ENCODE results near the gene SAC3D1. TPM values are rescaled to one million over a fixed set of nuclear protein-coding genes. Genes with fewer than 3 reads are reported as not detected.

Gene SAC3D1
- total and polyA plus RNA-seq, 2 of the 4 experiments (the other 2 are of a cell fraction), result 2.9 to 13.2 TPM

- BruUV-seq (replicated peaks), result no TSS peak
- WGBS, 2 experiments (ENCODE audit: extremely low coverage in 2 of 2, insufficient read length in 1 of 2), result 80% methylated on average over 2 of the region's 10 CpGs; no CpG with 5 or more reads in 1 of the 2 experiments
- H3K4me3 ChIP-seq (ENCODE audit: insufficient read depth, low read depth, low read length), result no peak overlapping the region
- no peak overlapping the region for H4K5ac ChIP-seq (ENCODE audit: low read depth, low read length)
- H3K4ac ChIP-seq (ENCODE audit: low read depth, low read length), result no peak overlapping the region
- H2BK20ac ChIP-seq (ENCODE audit: low read depth, low read length), result no peak overlapping the region
- H3K79me1 ChIP-seq (ENCODE audit: low read depth in 1 of 2, low read length in 2 of 2), result no peaks in the 10 kb centered on the region
- no peak overlapping the region for H2AFZ ChIP-seq (replicated peaks; ENCODE audit: low read length, poor library complexity)
- no peak overlapping the region for H2AK9ac ChIP-seq (replicated peaks; ENCODE audit: low read depth, low read length, poor library complexity)
- ATAC-seq (ENCODE audit: low read depth), result no peak
- H3K4me2 ChIP-seq (ENCODE audit: low read depth, low read length), result no peak overlapping the region
- H2BK120ac ChIP-seq (ENCODE audit: low read depth, low read length), result no peak overlapping the region
- no peak for DNase-seq
- POLR2A ChIA-PET (ENCODE audit: unreplicated experiment), result no interaction called here
- no peaks in the 10 kb centered on the region for H3K4me1 ChIP-seq (ENCODE audit: control insufficient read depth, insufficient read depth, low read length)
- CTCF ChIA-PET, result no interaction called here
- H3K36me3 ChIP-seq (ENCODE audit: control insufficient read depth, insufficient read depth, low read length), result no peaks in the 10 kb centered on the region
- no peak for TF ChIP-seq RFX5 (IDR thresholded peaks at IDR 0.05; ENCODE audit: low read depth, low read length)
- TF ChIP-seq NFE2L2 (IDR thresholded peaks at IDR 0.05; ENCODE audit: low read depth, low read length), result no peak
- no peak for TF ChIP-seq CHD1 (IDR thresholded peaks at IDR 0.05; ENCODE audit: low read depth, low read length)
- TF ChIP-seq MXI1 (IDR thresholded peaks at IDR 0.05; ENCODE audit: borderline replicate concordance, low read depth, low read length), result no peak
- TF ChIP-seq FOS (IDR thresholded peaks at IDR 0.05; ENCODE audit: low read depth, low read length), result no peak
- no peak for TF ChIP-seq CEBPB (IDR thresholded peaks at IDR 0.05; ENCODE audit: low read depth, low read length)
- no peak for TF ChIP-seq POLR2A (IDR thresholded peaks at IDR 0.05; ENCODE audit: low read depth, low read length)
- TF ChIP-seq, protein P1, sequence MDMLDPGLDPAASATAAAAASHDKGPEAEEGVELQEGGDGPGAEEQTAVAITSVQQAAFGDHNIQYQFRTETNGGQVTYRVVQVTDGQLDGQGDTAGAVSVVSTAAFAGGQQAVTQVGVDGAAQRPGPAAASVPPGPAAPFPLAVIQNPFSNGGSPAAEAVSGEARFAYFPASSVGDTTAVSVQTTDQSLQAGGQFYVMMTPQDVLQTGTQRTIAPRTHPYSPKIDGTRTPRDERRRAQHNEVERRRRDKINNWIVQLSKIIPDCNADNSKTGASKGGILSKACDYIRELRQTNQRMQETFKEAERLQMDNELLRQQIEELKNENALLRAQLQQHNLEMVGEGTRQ (IDR thresholded peaks at IDR 0.05; ENCODE audit: low read depth, low read length), result no peak
- TF ChIP-seq RAD21 (IDR thresholded peaks at IDR 0.05; ENCODE audit: low read length), result no peak
- no peak for TF ChIP-seq RCOR1 (IDR thresholded peaks at IDR 0.05; ENCODE audit: insufficient replicate concordance, low read length)
- no peak for TF ChIP-seq CTCF (conservative IDR thresholded peaks at IDR 0.05; ENCODE audit: low read depth, low read length)
- TF ChIP-seq SMC3 (IDR thresholded peaks at IDR 0.05; ENCODE audit: low read depth, low read length), result no peak
- H3K56ac ChIP-seq (ENCODE audit: extremely low read depth, insufficient read depth, low read length), result no peak overlapping the region
- no peaks in the 10 kb centered on the region for H4K20me1 ChIP-seq (ENCODE audit: insufficient read depth, low read length)
- in situ Hi-C loops (cut with MboI; ENCODE audit: low sequenced_read_pairs) (no loop called here), dilution Hi-C loops (cut with HindIII; ENCODE audit: low sequenced_read_pairs, unreplicated experiment) (no loop called here), intact Hi-C loops (cut with micrococcal nuclease) (no loop called here)
- no peak overlapping the region for H3K23ac ChIP-seq (ENCODE audit: low read depth, low read length)
- no peak overlapping the region for H2BK5ac ChIP-seq (ENCODE audit: low read depth, low read length, poor library complexity, severe bottlenecking)
- H3K9me3 ChIP-seq (ENCODE audit: control insufficient read depth, insufficient read depth, low read length), result no peaks in the 10 kb centered on the region
- H3K9ac ChIP-seq (ENCODE audit: low read depth, low read length), result no peak overlapping the region
- H2BK15ac ChIP-seq (ENCODE audit: low read depth, low read length), result no peak overlapping the region
- no peaks in the 10 kb centered on the region; the same call in 1 of the 2 replicates for H3K9me1 ChIP-seq (ENCODE audit: insufficient read depth, low read length)
- no peak overlapping the region for H3K27ac ChIP-seq (ENCODE audit: insufficient read depth, low read length)
- H3K18ac ChIP-seq (ENCODE audit: low read depth, low read length), result no peak overlapping the region
- H3K27me3 ChIP-seq (ENCODE audit: control insufficient read depth, insufficient read depth, low read length), result peaks cover 8% of the 10 kb centered on the region; the same call in 1 of the 2 replicates
- no peak overlapping the region for H4K91ac ChIP-seq (ENCODE audit: insufficient read depth, low read depth, low read length)
- H3K14ac ChIP-seq (replicated peaks; ENCODE audit: low read depth, low read length), result no peak overlapping the region
- no peak overlapping the region for H2AK5ac ChIP-seq (ENCODE audit: low read depth, low read length)
- H4K8ac ChIP-seq (ENCODE audit: low read depth in 2 of 2, low read length in 2 of 2), result no peak overlapping the region
Observed at GRCh38 chr11:65067446-65067845, 26.4 kb downstream of the SAC3D1 start.
